GM12878 (cell line): ENCODE data around the gene NR2F6. TPM values are rescaled to one million over a fixed set of nuclear protein-coding genes. Genes with fewer than 3 reads are reported as not detected.

Experiments
- ATAC-seq: fragments of 200-7000 bp; cut with Tn5 transposase; 3 replicates; pipeline ENCODE4 v1.9.1; 2020; ENCODE audit warnings: mild to moderate bottlenecking, moderate library complexity
- BruUV-seq: library from RNA; stranded (reverse); fragments of 400-500 nt; replicated peaks from 2 replicates; lab custom pipeline; 2021; lab: Mats Ljungman, UMichigan
- CTCF ChIA-PET: fragments of 300-600 bp; sonication (Branson Sonifier 250); formaldehyde crosslinking; extraction: SDS; loops from one replicate; lab custom pipeline; 2021; ENCODE audit warnings: inconsistent platforms; lab: Yijun Ruan, JAX
- POLR2A ChIA-PET: fragments of 350-600 bp; formaldehyde crosslinking; extraction: SDS; loops from one replicate; lab custom pipeline; 2021; ENCODE audit warnings: inconsistent platforms; lab: Charles Lee
- RAD21 ChIA-PET: fragments of 300-600 bp; sonication (Branson Sonifier 250); formaldehyde crosslinking; loops from one replicate; lab custom pipeline; 2023; ENCODE audit warnings: antibody characterized with exemption; ENCODE audit not compliant: unreplicated experiment; lab: Charles Lee
- SMC1A ChIA-PET: fragments of 300-600 bp; sonication (Branson Sonifier 250); formaldehyde crosslinking; loops from one replicate; lab custom pipeline; 2023; ENCODE audit not compliant: unreplicated experiment, uncharacterized antibody; lab: Charles Lee
- DNase-seq: peaks from one replicate; pipeline ENCODE4 v3.0.0-alpha.2; 2011; ENCODE audit warnings: low read depth, low spot score
- FAIRE-seq: peaks from 3 replicates; lab custom pipeline; 2011; peaks lifted over from hg19 to GRCh38; lab: Jason Lieb, UNC
- H2AFZ ChIP-seq: 2 replicates; pipeline ENCODE4 v1.6.0; 2011; ENCODE audit warnings: low read depth, low read length, control low read depth; ENCODE audit not compliant: control insufficient read depth
- H3K27ac ChIP-seq: 2 replicates; pipeline ENCODE4 v1.5.1; 2011; ENCODE audit warnings: control low read depth; ENCODE audit not compliant: control insufficient read depth, insufficient read depth
- H3K27me3 ChIP-seq, 2 experiments: replicated peaks in 1 of 2; 2 replicates each; pipeline versions ENCODE4 v1.6.0 to v1.6.1; 2011; ENCODE audit warnings: low read length in 1 of 2; ENCODE audit not compliant: control insufficient read depth in 2 of 2, insufficient read depth in 2 of 2
- H3K36me3 ChIP-seq, 2 experiments: 2 replicates each; pipeline ENCODE4 v1.5.1; 2011; ENCODE audit warnings: low read length in 1 of 2; ENCODE audit not compliant: control insufficient read depth in 2 of 2, insufficient read depth in 2 of 2
- H3K4me1 ChIP-seq: 2 replicates; pipeline ENCODE4 v1.6.1; 2011; ENCODE audit warnings: mild to moderate bottlenecking, low read length, moderate library complexity, mixed read lengths; ENCODE audit not compliant: control insufficient read depth, insufficient read depth
- H3K4me2 ChIP-seq: 2 replicates; pipeline ENCODE4 v1.6.0; 2011; ENCODE audit warnings: control low read depth; ENCODE audit not compliant: control insufficient read depth, insufficient read depth
- H3K4me3 ChIP-seq: fragments of 200-600 bp; sonication (generic); 2 replicates; pipeline ENCODE4 v1.5.1; 2016
- H3K79me2 ChIP-seq: 2 replicates; pipeline ENCODE4 v1.6.0; 2011; ENCODE audit warnings: low read length; ENCODE audit not compliant: control insufficient read depth, insufficient read depth
- H3K9ac ChIP-seq: 2 replicates; pipeline ENCODE4 v1.8.0; 2011; ENCODE audit warnings: low read length, control low read depth, mixed read lengths; ENCODE audit not compliant: control insufficient read depth, insufficient read depth
- H3K9me3 ChIP-seq: replicated peaks from 3 replicates; pipeline ENCODE4 v1.5.1; 2011; ENCODE audit warnings: mild to moderate bottlenecking, low read length; ENCODE audit not compliant: control insufficient read depth, insufficient read depth
- H4K20me1 ChIP-seq: 2 replicates; pipeline ENCODE4 v1.6.0; 2011; ENCODE audit not compliant: control insufficient read depth, insufficient read depth
- BACH1 ChIP-seq: fragments of 450-650 bp; IDR thresholded peaks from 2 replicates; pipeline ENCODE4 v1.6.1; 2017; ENCODE audit warnings: mild to moderate bottlenecking, borderline replicate concordance
- CHD1 ChIP-seq: IDR thresholded peaks from 2 replicates; pipeline ENCODE4 v1.6.1; 2012; ENCODE audit warnings: low read depth, low read length, improper control_type of control experiment
- CTCF ChIP-seq, 3 experiments: IDR thresholded peaks in 2 of 3; conservative IDR thresholded peaks in 1 of 3; 2 replicates each; pipeline ENCODE4 v1.5.1; 2011; ENCODE audit warnings: low read depth in 3 of 3, low read length in 3 of 3, mild to moderate bottlenecking in 3 of 3, control low read depth in 2 of 3, moderate library complexity in 2 of 3, inconsistent platforms in 1 of 3, mixed read lengths in 1 of 3; ENCODE audit not compliant: control insufficient read depth in 2 of 3, insufficient read depth in 1 of 3; ENCODE audit errors: extremely low read depth in 1 of 3
- DPF2 ChIP-seq: fragments of 450-650 bp; IDR thresholded peaks from 2 replicates; pipeline ENCODE4 v1.6.1; 2017; ENCODE audit warnings: mild to moderate bottlenecking
- FOS ChIP-seq: IDR thresholded peaks from 3 replicates; pipeline ENCODE4 v1.6.1; 2011; ENCODE audit warnings: borderline replicate concordance; ENCODE audit not compliant: insufficient read length; ENCODE audit errors: extremely low read depth
- IRF4 ChIP-seq: IDR thresholded peaks from 2 replicates; pipeline ENCODE4 v1.6.1; 2011; ENCODE audit warnings: low read depth, low read length
- MEF2B ChIP-seq: fragments of 450-650 bp; IDR thresholded peaks from 2 replicates; pipeline ENCODE4 v1.6.1; 2018; ENCODE audit warnings: mild to moderate bottlenecking, moderate library complexity; ENCODE audit not compliant: partially characterized antibody, poor library complexity, severe bottlenecking
- MTA2 ChIP-seq: fragments of 450-650 bp; IDR thresholded peaks from 2 replicates; pipeline ENCODE4 v1.6.1; 2016; ENCODE audit warnings: low read depth, mild to moderate bottlenecking, moderate library complexity
- MYC ChIP-seq: IDR thresholded peaks from 2 replicates; pipeline ENCODE4 v1.6.1; 2011; ENCODE audit warnings: mild to moderate bottlenecking, low read length, moderate library complexity, inconsistent platforms; ENCODE audit not compliant: insufficient read depth, insufficient replicate concordance, insufficient read length, severe bottlenecking
- NR2F1 ChIP-seq: fragments of 450-650 bp; conservative IDR thresholded peaks from 2 replicates; pipeline ENCODE4 v1.6.1; 2017; ENCODE audit warnings: mild to moderate bottlenecking
- POLR2A ChIP-seq: IDR thresholded peaks from 2 replicates; pipeline ENCODE4 v1.6.1; 2011; ENCODE audit warnings: low read depth, mild to moderate bottlenecking, low read length
- POU2F2 ChIP-seq: IDR thresholded peaks from 3 replicates; pipeline ENCODE4 v1.6.1; 2011; ENCODE audit warnings: low read depth, mild to moderate bottlenecking, low read length, borderline replicate concordance
- RELA ChIP-seq: fragments of 450-650 bp; IDR thresholded peaks from 2 replicates; pipeline ENCODE4 v1.8.0; 2014; ENCODE audit warnings: borderline replicate concordance; ENCODE audit not compliant: partially characterized antibody
- SMARCA5 ChIP-seq: fragments of 450-650 bp; IDR thresholded peaks from 2 replicates; pipeline ENCODE4 v1.6.1; 2017; ENCODE audit warnings: mild to moderate bottlenecking
- SUPT20H ChIP-seq: IDR thresholded peaks from 2 replicates; pipeline ENCODE4 v1.6.1; 2011; ENCODE audit warnings: low read depth, mild to moderate bottlenecking, low read length, moderate library complexity, borderline replicate concordance; ENCODE audit not compliant: control insufficient read depth
- WRNIP1 ChIP-seq: IDR thresholded peaks from 2 replicates; pipeline ENCODE4 v1.6.1; 2011; ENCODE audit warnings: low read depth, low read length, improper control_type of control experiment, borderline replicate concordance
- ZNF592 ChIP-seq: fragments of 450-650 bp; IDR thresholded peaks from 2 replicates; pipeline ENCODE4 v1.6.1; 2017; ENCODE audit warnings: mild to moderate bottlenecking, moderate library complexity
- WGBS: methylation state at CpG from one replicate; pipeline ENCODE4 v1.1.6; 2016; ENCODE audit warnings: low lambda C conversion rate; ENCODE audit not compliant: insufficient replicate concordance, insufficient coverage; ENCODE audit errors: missing lambda C conversion rate; 5-methylcytosine and 5-hydroxymethylcytosine counted together
- in situ Hi-C: fragments of 300-500 bp; cut with MboI; formaldehyde crosslinking; loops from 9 replicates; pipeline ENCODE4 v1.14.3; 2018; ENCODE audit warnings: mixed read lengths
- intact Hi-C: fragments of 100-400 bp; cut with micrococcal nuclease; formaldehyde crosslinking; loops from one replicate; pipeline ENCODE4 v1.14.2; 2022; ENCODE audit not compliant: unreplicated experiment
- polyA plus RNA-seq, 11 experiments: library from polyadenylated mRNA; depleted of rRNA in 4 of 11; unstranded in 6 of 11; stranded (reverse) in 5 of 11; fragments of >200 nt; fragmentation: Nextera tagmentation in 4 of 11; fragmentation: Illumina TruSeq in 1 of 11; extraction: Ambion mirVana in 4 of 11; extraction: Trizol in 1 of 11; gene quantifications; 1 replicate in 1 of 11; 2 replicates in 10 of 11; pipeline versions ENCODE4 v1.2.1 to v1.2.3, GENCODE V29; 2011 to 2016; ENCODE audit warnings: inconsistent platforms in 2 of 11, missing spikeins in 2 of 11, low read depth in 1 of 11
- total RNA-seq, 4 experiments: library from RNA; depleted of rRNA in 3 of 4; stranded (reverse); fragments of >200 nt in 3 of 4; fragmentation: Illumina TruSeq in 1 of 4; extraction: Trizol in 1 of 4; gene quantifications; 2 replicates each; pipeline versions ENCODE4 v1.2.1 to v1.2.3, GENCODE V29; 2013 to 2021

NR2F6 gene
- total and polyA plus RNA-seq, 10 of the 15 experiments (the other 5 are each of a cell fraction or from before 2014, with no cell fraction given), result 0.18 to 15.5 (median 6.1) TPM

- in situ Hi-C loops, result no loop called here
- intact Hi-C loops, result loop anchor here (2.0 kb wide), 1 partner anchor 161 kb away; the partner anchor contains the start of genes HAUS8 and MYO9B
- H3K9ac ChIP-seq, result peak overlapping the region; percentile 77
- H3K27ac ChIP-seq, result peak overlapping the region; percentile 45
- H3K79me2 ChIP-seq, result peaks cover 10% of the 10 kb centered on the region
- H4K20me1 ChIP-seq, result no peaks in the 10 kb centered on the region
- RAD21 ChIA-PET, result interaction anchor here (0.6 to 3.1 kb wide), 11 partner anchors 9 to 168 kb away, joined by 3 to 21 read pairs (median 5); partner anchors contain the start of genes BABAM1, HAUS8, OCEL1 and USE1
- BruUV-seq, result no TSS peak
- 0 out of 2 replicates have a peak, but pooled peaks cover 4% of the 10 kb centered on the region for H3K4me1 ChIP-seq
- POLR2A ChIA-PET, result interaction anchor here (0.6 to 3.3 kb wide), 9 partner anchors 9 to 1119 kb away, joined by 3 to 31 read pairs (median 4); partner anchors contain the start of genes ANKLE1, MRPL34, NR2F6 and OCEL1
- under 1% methylated on average over 57 of the region's 80 CpGs for WGBS
- H3K4me2 ChIP-seq, result peak overlapping the region; percentile 98
- peak overlapping the region; percentile 89 for H3K4me3 ChIP-seq
- FAIRE-seq (no peak), DNase-seq (no peak), ATAC-seq (peak; percentile 93)
- SMC1A ChIA-PET, result interaction anchor here (0.7 to 1.8 kb wide), 7 partner anchors 7 to 164 kb away, joined by 3 to 8 read pairs (median 3); partner anchors contain the start of genes BABAM1 and USE1
- CTCF ChIA-PET, result interaction anchor here (0.6 to 3.9 kb wide), 15 partner anchors 8 to 519 kb away, joined by 3 to 24 read pairs (median 4); partner anchors contain the start of genes OCEL1, USE1 and USHBP1
- no peaks in the 10 kb centered on the region for H3K9me3 ChIP-seq
- H2AFZ ChIP-seq, result peak overlapping the region; percentile 90
- peaks cover 0 to 1% of the 10 kb centered on the region in 2 experiments; a peak in 1 of 4 replicates for H3K36me3 ChIP-seq
- H3K27me3 ChIP-seq, result no peaks in the 10 kb centered on the region
- TF ChIP-seq RELA (peak; percentile 18), IRF4 (no peak), MTA2 (no peak), NR2F1 (peak; percentile 75), SUPT20H (no peak), CTCF (IDR thresholded peaks at IDR 0.05 in 2 of 3, conservative IDR thresholded peaks at IDR 0.05 in 1 of 3; ENCODE audit: control insufficient read depth in 2 of 3, extremely low read depth in 1 of 3, insufficient read depth in 1 of 3, low read depth in 3 of 3, low read length in 3 of 3) (peak; percentile 45 to 90 (median 67); a peak in 5 of 6 replicates), POLR2A (peak; percentile 39), SMARCA5 (peak; percentile 99), BACH1 (peak; percentile 97), ZNF592 (peak; percentile 80; the same call in 1 of the 2 replicates), MEF2B (no peak), POU2F2 (no peak), MYC (peak; percentile 87), CHD1 (no peak), FOS (no peak), DPF2 (peak; percentile 83), WRNIP1 (no peak)
Measured at GRCh38 chr19:17235300-17235970, 10.3 kb downstream of the NR2F6 start.
